ENCODE results near the gene INTS13. TPM values are rescaled to one million over a fixed set of nuclear protein-coding genes. Genes with fewer than 3 reads are reported as not detected.
A peak's percentile ranks its signal among the peaks of the same experiment; 100 is the strongest.

INTS13 gene
- total RNA-seq, 2 donors from 2014 or later, result 23.9 to 55.5 TPM

DNA sequence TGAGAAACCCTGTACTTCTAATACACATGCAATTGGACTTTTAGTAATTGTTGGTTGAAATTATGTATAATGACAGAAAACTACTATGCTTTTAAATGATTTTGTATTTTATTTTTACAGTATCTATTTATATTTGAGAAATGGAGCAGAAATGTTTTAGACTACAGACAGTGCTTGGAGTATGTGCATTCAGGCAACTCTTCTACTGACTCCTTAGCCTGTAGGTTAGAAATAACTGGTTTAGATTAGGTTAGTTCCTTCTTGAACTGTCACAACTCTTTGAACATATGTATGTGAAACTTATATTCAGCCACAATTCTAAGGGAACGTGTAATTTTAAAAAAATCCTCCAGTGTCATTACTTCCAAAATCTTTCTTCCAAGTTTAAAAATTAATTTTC is 2.2 kb upstream of the INTS13 start:
- H3K27me3 ChIP-seq (ENCODE audit: control insufficient read depth, insufficient read depth, low read length, poor library complexity, severe bottlenecking), result no peaks in the 10 kb centered on the region
- Mint-ChIP-seq H3K36me3 (ENCODE audit: low read depth) (peaks cover 11% of the 10 kb centered on the region), H3K9me3 (peaks cover 10% of the 10 kb centered on the region), H3K27ac (no peak overlapping the region), H3K27me3 (ENCODE audit: insufficient read depth) (no peaks in the 10 kb centered on the region), H3K4me1 (peaks cover 28% of the 10 kb centered on the region), H3K4me3 (peak overlapping the region; percentile 86)
- peak overlapping the region; percentile 98 for H3K4me3 ChIP-seq (ENCODE audit: low read length)
- WGBS, 2 experiments (ENCODE audit: insufficient coverage in 1 of 2, insufficient read length in 1 of 2), result 71 to 90% methylated on average over 1 of the region's 1 CpG
- no peak for DNase-seq
- peak overlapping the region; percentile 21 for H3K9ac ChIP-seq (ENCODE audit: extremely low read depth, low read length, poor library complexity, severe bottlenecking)
- H3K9me3 ChIP-seq (ENCODE audit: control insufficient read depth, low read length), result peaks cover 13% of the 10 kb centered on the region
- H3K27ac ChIP-seq (ENCODE audit: low read depth, low read length), result no peak overlapping the region
- no peaks in the 10 kb centered on the region for H3K36me3 ChIP-seq (ENCODE audit: control insufficient read depth, insufficient read depth, low read length)
- TF ChIP-seq, protein P1, sequence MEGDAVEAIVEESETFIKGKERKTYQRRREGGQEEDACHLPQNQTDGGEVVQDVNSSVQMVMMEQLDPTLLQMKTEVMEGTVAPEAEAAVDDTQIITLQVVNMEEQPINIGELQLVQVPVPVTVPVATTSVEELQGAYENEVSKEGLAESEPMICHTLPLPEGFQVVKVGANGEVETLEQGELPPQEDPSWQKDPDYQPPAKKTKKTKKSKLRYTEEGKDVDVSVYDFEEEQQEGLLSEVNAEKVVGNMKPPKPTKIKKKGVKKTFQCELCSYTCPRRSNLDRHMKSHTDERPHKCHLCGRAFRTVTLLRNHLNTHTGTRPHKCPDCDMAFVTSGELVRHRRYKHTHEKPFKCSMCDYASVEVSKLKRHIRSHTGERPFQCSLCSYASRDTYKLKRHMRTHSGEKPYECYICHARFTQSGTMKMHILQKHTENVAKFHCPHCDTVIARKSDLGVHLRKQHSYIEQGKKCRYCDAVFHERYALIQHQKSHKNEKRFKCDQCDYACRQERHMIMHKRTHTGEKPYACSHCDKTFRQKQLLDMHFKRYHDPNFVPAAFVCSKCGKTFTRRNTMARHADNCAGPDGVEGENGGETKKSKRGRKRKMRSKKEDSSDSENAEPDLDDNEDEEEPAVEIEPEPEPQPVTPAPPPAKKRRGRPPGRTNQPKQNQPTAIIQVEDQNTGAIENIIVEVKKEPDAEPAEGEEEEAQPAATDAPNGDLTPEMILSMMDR (conservative IDR thresholded peaks at IDR 0.05), result no peak
- peaks cover 3% of the 10 kb centered on the region for H3K4me1 ChIP-seq (ENCODE audit: control insufficient read depth, insufficient read depth, low read length)

DNA sequence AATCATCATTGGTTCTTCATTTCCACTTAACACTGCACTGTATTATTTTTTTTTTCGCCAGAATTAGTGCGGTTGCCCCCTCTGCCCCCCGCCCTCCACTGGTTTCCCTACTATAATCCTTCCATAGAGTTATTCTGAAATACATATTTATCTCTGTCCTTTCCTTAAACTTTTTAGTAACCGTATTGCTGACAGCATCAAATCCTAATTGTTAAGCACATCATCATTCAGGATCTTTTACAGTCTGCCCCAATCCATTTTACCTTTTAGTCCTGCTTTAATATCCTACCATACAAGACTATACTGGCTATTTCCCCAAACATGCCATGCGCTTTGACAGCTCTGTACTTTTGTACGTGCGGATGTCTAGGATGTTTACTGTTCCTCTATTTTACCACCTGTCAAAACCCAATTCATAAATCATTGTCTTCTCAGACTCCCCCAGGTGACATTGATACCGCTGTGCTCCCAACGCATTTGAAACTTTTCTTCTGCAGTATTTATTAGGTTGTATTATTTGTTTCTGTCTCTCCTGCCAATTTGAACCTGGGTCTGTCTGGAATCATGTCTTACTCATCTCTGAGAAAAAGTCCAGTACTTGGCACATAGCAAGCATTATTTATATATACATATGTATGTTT is 1.5 kb upstream of the INTS13 start:
- peak overlapping the region; percentile 96 for H3K27ac ChIP-seq (ENCODE audit: low read depth, low read length)
- peaks cover 3% of the 10 kb centered on the region for H3K4me1 ChIP-seq (ENCODE audit: control insufficient read depth, insufficient read depth, low read length)
- no peaks in the 10 kb centered on the region for H3K27me3 Mint-ChIP-seq (ENCODE audit: insufficient read depth)
- DNase-seq, result no peak
- peak overlapping the region; percentile 98 for H3K4me3 ChIP-seq (ENCODE audit: low read length)
- peak overlapping the region; percentile 100 for H3K27ac Mint-ChIP-seq
- peaks cover 9% of the 10 kb centered on the region for H3K36me3 Mint-ChIP-seq (ENCODE audit: low read depth)
- WGBS, 2 experiments (ENCODE audit: insufficient coverage in 1 of 2, insufficient read length in 1 of 2), result 37 to 42% methylated on average over 7 to 9 of the region's 9 CpGs
- peaks cover 7% of the 10 kb centered on the region for H3K9me3 ChIP-seq (ENCODE audit: control insufficient read depth, low read length)
- H3K9ac ChIP-seq (ENCODE audit: extremely low read depth, low read length, poor library complexity, severe bottlenecking), result peak overlapping the region; percentile 91
- no peaks in the 10 kb centered on the region for H3K36me3 ChIP-seq (ENCODE audit: control insufficient read depth, insufficient read depth, low read length)
- H3K9me3 Mint-ChIP-seq, result peaks cover 6% of the 10 kb centered on the region
- TF ChIP-seq, protein P1 (conservative IDR thresholded peaks at IDR 0.05), result no peak
- peak overlapping the region; percentile 86 for H3K4me3 Mint-ChIP-seq
- H3K27me3 ChIP-seq (ENCODE audit: control insufficient read depth, insufficient read depth, low read length, poor library complexity, severe bottlenecking), result no peaks in the 10 kb centered on the region
- H3K4me1 Mint-ChIP-seq, result peaks cover 32% of the 10 kb centered on the region

DNA sequence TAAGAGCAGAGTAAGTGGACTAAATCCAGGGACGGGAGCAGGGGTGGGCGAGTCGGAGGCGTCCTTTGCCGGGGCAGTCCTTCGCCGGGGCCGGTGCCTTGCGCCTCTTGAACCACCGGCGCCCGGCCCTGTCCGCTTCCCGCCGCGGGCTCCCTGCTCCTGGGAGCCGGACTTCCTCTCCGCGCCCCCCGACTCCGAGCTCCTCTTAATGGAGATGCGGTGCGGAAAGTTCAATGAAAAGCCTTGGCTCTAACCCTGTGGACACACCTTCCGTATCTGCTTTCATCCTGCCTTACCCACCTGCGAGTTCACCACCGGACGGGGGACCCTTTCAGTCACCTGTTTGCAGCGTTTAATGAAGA is 901 bp upstream of the INTS13 start:
- peak overlapping the region; percentile 86 for H3K4me3 Mint-ChIP-seq
- peaks cover under 1% of the 10 kb centered on the region for H3K9me3 Mint-ChIP-seq
- H3K4me3 ChIP-seq (ENCODE audit: low read length), result peak overlapping the region; percentile 98
- peaks cover 3% of the 10 kb centered on the region for H3K4me1 ChIP-seq (ENCODE audit: control insufficient read depth, insufficient read depth, low read length)
- H3K9ac ChIP-seq (ENCODE audit: extremely low read depth, low read length, poor library complexity, severe bottlenecking), result peak overlapping the region; percentile 91
- H3K36me3 Mint-ChIP-seq (ENCODE audit: low read depth), result peaks cover 5% of the 10 kb centered on the region
- H3K27me3 Mint-ChIP-seq (ENCODE audit: insufficient read depth), result no peaks in the 10 kb centered on the region
- TF ChIP-seq, protein P1 (conservative IDR thresholded peaks at IDR 0.05), result no peak
- H3K27me3 ChIP-seq (ENCODE audit: control insufficient read depth, insufficient read depth, low read length, poor library complexity, severe bottlenecking), result no peaks in the 10 kb centered on the region
- H3K9me3 ChIP-seq (ENCODE audit: control insufficient read depth, low read length), result peaks cover under 1% of the 10 kb centered on the region
- 0% methylated on average over 2 to 28 of the region's 28 CpGs for WGBS, 2 experiments (ENCODE audit: insufficient coverage in 1 of 2, insufficient read length in 1 of 2)
- peaks cover 4% of the 10 kb centered on the region for H3K36me3 ChIP-seq (ENCODE audit: control insufficient read depth, insufficient read depth, low read length)
- peak overlapping the region; percentile 100 for H3K27ac Mint-ChIP-seq
- peak overlapping the region; percentile 96 for H3K27ac ChIP-seq (ENCODE audit: low read depth, low read length)
- H3K4me1 Mint-ChIP-seq, result peaks cover 32% of the 10 kb centered on the region
- DNase-seq, result no peak

Data from endodermal cell (in vitro differentiated cells).